HCT116 (cell line): Measurements from ENCODE around the gene IRGQ.

Experiments
- EZH2 ChIP-seq: fragments of 200-600 bp; sonication (generic); IDR thresholded peaks from 2 replicates; pipeline ENCODE4 v1.6.1; 2017; ENCODE audit warnings: antibody characterized with exemption, mixed run types
- EZH2phosphoT487 ChIP-seq: fragments of 200-600 bp; IDR thresholded peaks from 2 replicates; pipeline ENCODE4 v1.6.1; 2018; ENCODE audit warnings: antibody characterized with exemption, borderline replicate concordance
- POLR2AphosphoS5 ChIP-seq: IDR thresholded peaks from 2 replicates; pipeline ENCODE4 v1.6.1; 2011; ENCODE audit warnings: mild to moderate bottlenecking, low read depth, low read length, moderate library complexity
- RAD21 ChIP-seq: IDR thresholded peaks from 2 replicates; pipeline ENCODE4 v1.6.1; 2012; ENCODE audit warnings: low read depth, mild to moderate bottlenecking
- TF ChIP-seq, protein P1 (sequence below): IDR thresholded peaks from 2 replicates; pipeline ENCODE4 v1.6.1; 2011; ENCODE audit warnings: mild to moderate bottlenecking, low read length, moderate library complexity; ENCODE audit not compliant: insufficient replicate concordance; ENCODE audit errors: extremely low read depth
- TF ChIP-seq, protein P2 (sequence below), 3 experiments: fragments of 200-600 bp in 1 of 3; sonication (generic) in 1 of 3; IDR thresholded peaks in 2 of 3; conservative IDR thresholded peaks in 1 of 3; 2 replicates each; pipeline ENCODE4 v1.5.1; 2012 to 2017; ENCODE audit warnings: low read depth in 2 of 3, low read length in 2 of 3, antibody characterized with exemption in 1 of 3, borderline replicate concordance in 1 of 3, control low read depth in 1 of 3, mild to moderate bottlenecking in 1 of 3, mixed read lengths in 1 of 3, mixed run types in 1 of 3, moderate library complexity in 1 of 3; ENCODE audit not compliant: insufficient read depth in 1 of 3

DNA sequence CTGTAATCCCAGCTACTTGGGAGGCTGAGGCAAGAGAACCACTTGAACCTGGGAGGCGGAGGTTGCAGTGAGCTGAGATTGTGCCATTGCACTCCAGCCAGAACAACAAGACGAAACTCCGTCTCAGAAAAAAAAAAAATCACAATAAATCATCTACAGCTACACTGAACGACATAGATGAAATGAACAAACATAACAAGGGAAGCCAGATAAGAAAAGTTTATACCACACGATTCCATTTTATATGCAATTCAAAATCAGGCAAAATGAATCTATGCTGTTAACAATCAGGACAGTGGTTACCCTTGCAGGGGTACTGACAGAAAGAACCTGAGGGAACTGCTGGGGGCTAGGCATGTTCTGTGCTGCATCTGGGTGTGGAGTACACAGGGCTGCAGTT is 26.3 kb downstream of the IRGQ start:
- TF ChIP-seq, protein P1, sequence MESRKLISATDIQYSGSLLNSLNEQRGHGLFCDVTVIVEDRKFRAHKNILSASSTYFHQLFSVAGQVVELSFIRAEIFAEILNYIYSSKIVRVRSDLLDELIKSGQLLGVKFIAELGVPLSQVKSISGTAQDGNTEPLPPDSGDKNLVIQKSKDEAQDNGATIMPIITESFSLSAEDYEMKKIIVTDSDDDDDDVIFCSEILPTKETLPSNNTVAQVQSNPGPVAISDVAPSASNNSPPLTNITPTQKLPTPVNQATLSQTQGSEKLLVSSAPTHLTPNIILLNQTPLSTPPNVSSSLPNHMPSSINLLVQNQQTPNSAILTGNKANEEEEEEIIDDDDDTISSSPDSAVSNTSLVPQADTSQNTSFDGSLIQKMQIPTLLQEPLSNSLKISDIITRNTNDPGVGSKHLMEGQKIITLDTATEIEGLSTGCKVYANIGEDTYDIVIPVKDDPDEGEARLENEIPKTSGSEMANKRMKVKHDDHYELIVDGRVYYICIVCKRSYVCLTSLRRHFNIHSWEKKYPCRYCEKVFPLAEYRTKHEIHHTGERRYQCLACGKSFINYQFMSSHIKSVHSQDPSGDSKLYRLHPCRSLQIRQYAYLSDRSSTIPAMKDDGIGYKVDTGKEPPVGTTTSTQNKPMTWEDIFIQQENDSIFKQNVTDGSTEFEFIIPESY, result no peak
- no peak for TF ChIP-seq RAD21
- TF ChIP-seq, protein P2, sequence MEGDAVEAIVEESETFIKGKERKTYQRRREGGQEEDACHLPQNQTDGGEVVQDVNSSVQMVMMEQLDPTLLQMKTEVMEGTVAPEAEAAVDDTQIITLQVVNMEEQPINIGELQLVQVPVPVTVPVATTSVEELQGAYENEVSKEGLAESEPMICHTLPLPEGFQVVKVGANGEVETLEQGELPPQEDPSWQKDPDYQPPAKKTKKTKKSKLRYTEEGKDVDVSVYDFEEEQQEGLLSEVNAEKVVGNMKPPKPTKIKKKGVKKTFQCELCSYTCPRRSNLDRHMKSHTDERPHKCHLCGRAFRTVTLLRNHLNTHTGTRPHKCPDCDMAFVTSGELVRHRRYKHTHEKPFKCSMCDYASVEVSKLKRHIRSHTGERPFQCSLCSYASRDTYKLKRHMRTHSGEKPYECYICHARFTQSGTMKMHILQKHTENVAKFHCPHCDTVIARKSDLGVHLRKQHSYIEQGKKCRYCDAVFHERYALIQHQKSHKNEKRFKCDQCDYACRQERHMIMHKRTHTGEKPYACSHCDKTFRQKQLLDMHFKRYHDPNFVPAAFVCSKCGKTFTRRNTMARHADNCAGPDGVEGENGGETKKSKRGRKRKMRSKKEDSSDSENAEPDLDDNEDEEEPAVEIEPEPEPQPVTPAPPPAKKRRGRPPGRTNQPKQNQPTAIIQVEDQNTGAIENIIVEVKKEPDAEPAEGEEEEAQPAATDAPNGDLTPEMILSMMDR (IDR thresholded peaks at IDR 0.05 in 2 of 3, conservative IDR thresholded peaks at IDR 0.05 in 1 of 3; ENCODE audit: borderline replicate concordance in 1 of 3, insufficient read depth in 1 of 3, low read depth in 2 of 3, low read length in 2 of 3), result no peak
- no peak for TF ChIP-seq EZH2phosphoT487
- TF ChIP-seq POLR2AphosphoS5, result no peak
- no peak for TF ChIP-seq EZH2
